Non-pigmented ciliary epithelial cell (primary cell): ENCODE results near the gene OCRL.

Experiments used
- DNase-seq: peaks from one replicate; pipeline ENCODE4 v3.0.0-alpha.2; 2010; ENCODE audit warnings: low read depth

OCRL gene

DNA sequence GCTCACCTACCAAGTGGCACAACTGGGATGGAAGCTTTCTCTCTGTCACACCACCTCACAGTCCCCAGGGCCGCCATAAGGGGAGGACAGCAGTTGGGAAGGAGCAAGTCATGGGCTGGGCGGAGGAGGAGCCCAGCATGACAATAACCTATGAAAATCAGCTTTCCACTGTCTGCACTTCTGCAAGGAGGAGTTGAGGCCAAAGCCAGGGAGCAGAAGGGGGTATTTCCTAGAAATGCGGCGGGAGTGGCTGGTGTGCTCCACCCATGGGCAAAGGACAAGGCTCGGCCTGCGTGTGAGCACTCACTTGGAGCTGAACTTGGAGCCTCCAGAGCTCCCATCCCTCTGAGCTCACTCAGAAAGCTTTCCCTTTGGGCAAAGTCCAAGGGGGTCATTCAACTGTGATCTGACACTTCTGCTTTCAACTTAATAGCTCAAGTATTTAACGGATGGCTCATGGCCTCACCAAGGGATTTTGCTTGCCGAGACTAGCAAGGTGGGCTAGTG, 96.2 kb downstream of the OCRL start:
- no peak for DNase-seq

GRCh38 chrX:129637217-129638109, 97.4 kb downstream of the OCRL start:
- DNase-seq, result peak; percentile 5

- DNase-seq, result no peak
Measured at GRCh38 chrX:129638917-129639316, 98.9 kb downstream of the OCRL start.

- DNase-seq, result no peak
Measured at GRCh38 chrX:129640737-129641136, 100.7 kb downstream of the OCRL start.

- no peak for DNase-seq
Measured at GRCh38 chrX:129641469-129641868, 101.4 kb downstream of the OCRL start.

- DNase-seq, result no peak
Measured at GRCh38 chrX:129641941-129642340, 101.9 kb downstream of the OCRL start.
